Hepatocyte (in vitro differentiated cells): ENCODE measurements around the gene SMG9.

Source experiments
- EZH2 ChIP-seq: fragments of 200-600 bp; sonication (generic); IDR thresholded peaks from 2 replicates; pipeline ENCODE4 v1.6.1; 2016; ENCODE audit warnings: antibody characterized with exemption, mild to moderate bottlenecking, borderline replicate concordance
- EZH2phosphoT487 ChIP-seq: fragments of 200-600 bp; sonication (generic); IDR thresholded peaks from one replicate; pipeline ENCODE4 v1.6.1; 2018; ENCODE audit warnings: antibody characterized with exemption, mild to moderate bottlenecking, low read depth, moderate library complexity; ENCODE audit not compliant: unreplicated experiment, severe bottlenecking
- TF ChIP-seq, protein P1 (sequence below): fragments of 200-600 bp; sonication (generic); IDR thresholded peaks from 2 replicates; pipeline ENCODE4 v1.5.1; 2016; ENCODE audit warnings: antibody characterized with exemption, mild to moderate bottlenecking; ENCODE audit not compliant: poor library complexity

DNA sequence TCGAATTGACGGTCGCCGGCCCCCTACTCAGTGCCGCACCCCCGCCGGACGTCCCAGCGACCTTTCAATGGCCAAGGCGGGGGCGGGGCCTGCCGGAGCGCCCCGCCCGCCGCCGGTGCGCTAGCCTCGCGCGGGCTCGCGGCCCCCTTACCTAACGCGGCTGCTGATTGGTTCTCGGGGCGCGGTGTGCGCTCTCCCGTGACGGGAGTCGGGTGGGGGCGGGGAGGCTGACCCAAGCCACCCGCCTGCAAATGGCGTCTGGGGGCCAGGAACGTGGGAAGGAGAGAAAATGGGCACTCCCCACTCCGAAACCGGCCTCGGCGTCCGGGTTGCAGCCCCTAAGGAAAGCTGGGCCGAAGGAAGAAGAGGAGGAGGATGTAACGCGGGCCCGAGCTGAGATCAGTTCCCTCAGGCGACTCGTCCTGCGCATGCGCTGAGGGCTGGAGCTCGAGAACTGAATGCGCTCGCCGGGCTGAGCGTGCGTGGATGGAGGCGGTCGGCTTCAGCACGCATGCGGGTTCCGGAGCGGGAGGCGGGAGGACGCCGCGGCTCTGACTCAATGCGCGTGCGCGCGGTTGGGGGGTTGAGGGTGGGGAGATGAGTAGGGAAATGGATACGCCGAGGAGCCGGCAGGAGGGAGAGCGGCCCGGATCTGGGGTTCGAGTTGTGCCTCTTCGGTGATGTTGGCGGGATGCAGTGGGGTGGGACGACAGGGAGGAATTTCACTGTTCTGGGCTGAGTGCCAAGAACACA lies at the start of gene SMG9:
- TF ChIP-seq, protein P1, sequence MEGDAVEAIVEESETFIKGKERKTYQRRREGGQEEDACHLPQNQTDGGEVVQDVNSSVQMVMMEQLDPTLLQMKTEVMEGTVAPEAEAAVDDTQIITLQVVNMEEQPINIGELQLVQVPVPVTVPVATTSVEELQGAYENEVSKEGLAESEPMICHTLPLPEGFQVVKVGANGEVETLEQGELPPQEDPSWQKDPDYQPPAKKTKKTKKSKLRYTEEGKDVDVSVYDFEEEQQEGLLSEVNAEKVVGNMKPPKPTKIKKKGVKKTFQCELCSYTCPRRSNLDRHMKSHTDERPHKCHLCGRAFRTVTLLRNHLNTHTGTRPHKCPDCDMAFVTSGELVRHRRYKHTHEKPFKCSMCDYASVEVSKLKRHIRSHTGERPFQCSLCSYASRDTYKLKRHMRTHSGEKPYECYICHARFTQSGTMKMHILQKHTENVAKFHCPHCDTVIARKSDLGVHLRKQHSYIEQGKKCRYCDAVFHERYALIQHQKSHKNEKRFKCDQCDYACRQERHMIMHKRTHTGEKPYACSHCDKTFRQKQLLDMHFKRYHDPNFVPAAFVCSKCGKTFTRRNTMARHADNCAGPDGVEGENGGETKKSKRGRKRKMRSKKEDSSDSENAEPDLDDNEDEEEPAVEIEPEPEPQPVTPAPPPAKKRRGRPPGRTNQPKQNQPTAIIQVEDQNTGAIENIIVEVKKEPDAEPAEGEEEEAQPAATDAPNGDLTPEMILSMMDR = no peak
- TF ChIP-seq EZH2 = no peak
- TF ChIP-seq EZH2phosphoT487 = no peak
